Measurements from ENCODE around the gene OR51V1. TPM values are rescaled to one million over a fixed set of nuclear protein-coding genes. Genes with fewer than 3 reads are reported as not detected.

Gene OR51V1
- total RNA-seq, 1 experiment from 2014 or later = not detected

GRCh38 chr11:5225480-5225871 is 25.0 kb upstream of the OR51V1 start:
- BruUV-seq (replicated peaks) = no TSS peak
- intact Hi-C loops (cut with micrococcal nuclease; ENCODE audit: unreplicated experiment) = no loop called here
- TF ChIP-seq EZH2 (IDR thresholded peaks at IDR 0.05; ENCODE audit: low read depth) (no peak), CTCF (conservative IDR thresholded peaks at IDR 0.05) (no peak)
- Histone ChIP-seq H3K27ac (no peak overlapping the region), H3K27me3 (ENCODE audit: insufficient read depth, low read depth) (no peaks in the 10 kb centered on the region), H4K20me1 (ENCODE audit: insufficient read depth) (no peaks in the 10 kb centered on the region), H3F3A (ENCODE audit: insufficient read depth, low read depth) (no peaks in the 10 kb centered on the region), H3K4me1 (replicated peaks; ENCODE audit: insufficient read depth) (no peaks in the 10 kb centered on the region), H3K9me2 (ENCODE audit: insufficient read depth) (no peaks in the 10 kb centered on the region), H3K36me3 (ENCODE audit: low read depth) (no peaks in the 10 kb centered on the region), H3K9me3 (ENCODE audit: insufficient read depth, low read depth) (no peaks in the 10 kb centered on the region), H3K4me2 (no peak overlapping the region), H3K4me3 (no peak overlapping the region), H3K79me2 (ENCODE audit: low read depth) (no peaks in the 10 kb centered on the region), H2AFZ (no peak overlapping the region)
- CTCF ChIA-PET = no interaction called here
- POLR2A ChIA-PET (ENCODE audit: unreplicated experiment) = no interaction called here
- DNase-seq = no peak

GRCh38 chr11:5224538-5225479 is 24.3 kb upstream of the OR51V1 start:
- Histone ChIP-seq H4K20me1 (ENCODE audit: insufficient read depth) (no peaks in the 10 kb centered on the region), H3K9me2 (ENCODE audit: insufficient read depth) (no peaks in the 10 kb centered on the region), H3K79me2 (ENCODE audit: low read depth) (no peaks in the 10 kb centered on the region), H3K4me3 (no peak overlapping the region), H3K36me3 (ENCODE audit: low read depth) (no peaks in the 10 kb centered on the region), H3K27ac (no peak overlapping the region), H3K4me2 (no peak overlapping the region), H3K27me3 (ENCODE audit: insufficient read depth, low read depth) (no peaks in the 10 kb centered on the region), H2AFZ (no peak overlapping the region), H3F3A (ENCODE audit: insufficient read depth, low read depth) (no peaks in the 10 kb centered on the region), H3K4me1 (replicated peaks; ENCODE audit: insufficient read depth) (no peaks in the 10 kb centered on the region), H3K9me3 (ENCODE audit: insufficient read depth, low read depth) (no peaks in the 10 kb centered on the region)
- DNase-seq = no peak
- ChIA-PET CTCF (no interaction called here), POLR2A (ENCODE audit: unreplicated experiment) (no interaction called here)
- BruUV-seq (replicated peaks) = no TSS peak
- TF ChIP-seq EZH2 (IDR thresholded peaks at IDR 0.05; ENCODE audit: low read depth) (no peak), CTCF (conservative IDR thresholded peaks at IDR 0.05) (no peak)
- intact Hi-C loops (cut with micrococcal nuclease; ENCODE audit: unreplicated experiment) = no loop called here

GRCh38 chr11:5223686-5224085 is 23.2 kb upstream of the OR51V1 start:
- Histone ChIP-seq H3K36me3 (ENCODE audit: low read depth) (no peaks in the 10 kb centered on the region), H3K27ac (no peak overlapping the region), H3K9me3 (ENCODE audit: insufficient read depth, low read depth) (no peaks in the 10 kb centered on the region), H3K4me3 (no peak overlapping the region), H3F3A (ENCODE audit: insufficient read depth, low read depth) (no peaks in the 10 kb centered on the region), H2AFZ (no peak overlapping the region), H3K27me3 (ENCODE audit: insufficient read depth, low read depth) (no peaks in the 10 kb centered on the region), H3K4me2 (no peak overlapping the region), H3K79me2 (ENCODE audit: low read depth) (no peaks in the 10 kb centered on the region), H3K9me2 (ENCODE audit: insufficient read depth) (no peaks in the 10 kb centered on the region), H3K4me1 (replicated peaks; ENCODE audit: insufficient read depth) (no peaks in the 10 kb centered on the region), H4K20me1 (ENCODE audit: insufficient read depth) (no peaks in the 10 kb centered on the region)
- POLR2A ChIA-PET (ENCODE audit: unreplicated experiment) = no interaction called here
- no TSS peak for BruUV-seq (replicated peaks)
- no peak for DNase-seq
- TF ChIP-seq CTCF (conservative IDR thresholded peaks at IDR 0.05) = no peak
- CTCF ChIA-PET = no interaction called here
- intact Hi-C loops (cut with micrococcal nuclease; ENCODE audit: unreplicated experiment) = no loop called here

Data from PC-9 (cell line).